Endothelial cell (in vitro differentiated cells): ENCODE measurements around the gene MTMR3. TPM values are rescaled to one million over a fixed set of nuclear protein-coding genes. Genes with fewer than 3 reads are reported as not detected.

Experiments
- DNase-seq: peaks from one replicate; pipeline ENCODE4 v3.0.0; 2021; ENCODE audit warnings: low spot score
- H3K27ac Mint-ChIP-seq: one replicate; pipeline ENCODE4 v1.8.0; 2021; ENCODE audit warnings: mixed read lengths, inconsistent platforms; ENCODE audit not compliant: unreplicated experiment
- H3K27me3 Mint-ChIP-seq: one replicate; pipeline ENCODE4 v1.8.0; 2021; ENCODE audit warnings: mild to moderate bottlenecking, moderate library complexity, mixed read lengths, inconsistent platforms; ENCODE audit not compliant: unreplicated experiment
- H3K36me3 Mint-ChIP-seq: one replicate; pipeline ENCODE4 v1.8.0; 2021; ENCODE audit warnings: mild to moderate bottlenecking, low read depth, mixed read lengths, inconsistent platforms; ENCODE audit not compliant: unreplicated experiment
- H3K4me1 Mint-ChIP-seq: one replicate; pipeline ENCODE4 v1.8.0; 2021; ENCODE audit warnings: mild to moderate bottlenecking, mixed read lengths, inconsistent platforms; ENCODE audit not compliant: unreplicated experiment
- H3K4me3 Mint-ChIP-seq: one replicate; pipeline ENCODE4 v1.8.0; 2021; ENCODE audit warnings: mild to moderate bottlenecking, mixed read lengths, inconsistent platforms; ENCODE audit not compliant: unreplicated experiment
- H3K9me3 Mint-ChIP-seq: one replicate; pipeline ENCODE4 v1.8.0; 2021; ENCODE audit warnings: mixed read lengths, inconsistent platforms; ENCODE audit not compliant: unreplicated experiment
- total RNA-seq: library from RNA; stranded (reverse); fragmentation: NEBNext Ultra II Directional; extraction: Animal tissue kit (Norgen Biotek cat#: 25700); gene quantifications from one replicate; pipeline ENCODE4 v1.2.1, GENCODE V29; 2021; ENCODE audit not compliant: unreplicated experiment
- TF ChIP-seq, protein P1 (sequence below): fragments of 200-600 bp; sonication (generic); IDR thresholded peaks from one replicate; pipeline ENCODE4 v1.5.0; 2021; ENCODE audit warnings: antibody characterized with exemption; ENCODE audit not compliant: unreplicated experiment

MTMR3 gene
- total RNA-seq, 1 donor from 2014 or later, result 39.1 TPM

DNA sequence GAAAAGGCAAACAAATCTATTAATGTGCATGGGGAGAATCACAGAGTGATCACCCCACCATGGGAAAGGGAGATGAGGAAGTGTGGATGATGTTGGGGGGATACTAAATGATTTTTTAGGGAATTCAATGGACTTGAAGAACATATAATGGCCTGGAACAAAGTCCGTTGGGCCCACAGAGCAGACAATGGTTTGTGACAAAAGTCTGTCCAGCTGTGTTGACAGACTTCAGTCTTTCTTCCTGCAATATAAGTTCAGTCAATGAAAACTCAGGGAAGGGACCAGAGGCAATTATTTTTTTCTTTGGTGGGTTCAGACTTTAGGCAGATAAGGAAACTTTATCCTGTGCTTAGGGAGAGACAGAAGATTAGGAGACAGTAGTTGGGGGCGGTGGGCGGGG is 179.3 kb downstream of the MTMR3 start:
- no peaks in the 10 kb centered on the region for H3K27me3 Mint-ChIP-seq
- no peak overlapping the region for H3K4me3 Mint-ChIP-seq
- DNase-seq, result no peak
- TF ChIP-seq, protein P1, sequence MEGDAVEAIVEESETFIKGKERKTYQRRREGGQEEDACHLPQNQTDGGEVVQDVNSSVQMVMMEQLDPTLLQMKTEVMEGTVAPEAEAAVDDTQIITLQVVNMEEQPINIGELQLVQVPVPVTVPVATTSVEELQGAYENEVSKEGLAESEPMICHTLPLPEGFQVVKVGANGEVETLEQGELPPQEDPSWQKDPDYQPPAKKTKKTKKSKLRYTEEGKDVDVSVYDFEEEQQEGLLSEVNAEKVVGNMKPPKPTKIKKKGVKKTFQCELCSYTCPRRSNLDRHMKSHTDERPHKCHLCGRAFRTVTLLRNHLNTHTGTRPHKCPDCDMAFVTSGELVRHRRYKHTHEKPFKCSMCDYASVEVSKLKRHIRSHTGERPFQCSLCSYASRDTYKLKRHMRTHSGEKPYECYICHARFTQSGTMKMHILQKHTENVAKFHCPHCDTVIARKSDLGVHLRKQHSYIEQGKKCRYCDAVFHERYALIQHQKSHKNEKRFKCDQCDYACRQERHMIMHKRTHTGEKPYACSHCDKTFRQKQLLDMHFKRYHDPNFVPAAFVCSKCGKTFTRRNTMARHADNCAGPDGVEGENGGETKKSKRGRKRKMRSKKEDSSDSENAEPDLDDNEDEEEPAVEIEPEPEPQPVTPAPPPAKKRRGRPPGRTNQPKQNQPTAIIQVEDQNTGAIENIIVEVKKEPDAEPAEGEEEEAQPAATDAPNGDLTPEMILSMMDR, result no peak
- no peak overlapping the region for H3K27ac Mint-ChIP-seq
- no peaks in the 10 kb centered on the region for H3K4me1 Mint-ChIP-seq
- H3K9me3 Mint-ChIP-seq, result peaks cover 4% of the 10 kb centered on the region
- peaks cover 4% of the 10 kb centered on the region for H3K36me3 Mint-ChIP-seq

DNA sequence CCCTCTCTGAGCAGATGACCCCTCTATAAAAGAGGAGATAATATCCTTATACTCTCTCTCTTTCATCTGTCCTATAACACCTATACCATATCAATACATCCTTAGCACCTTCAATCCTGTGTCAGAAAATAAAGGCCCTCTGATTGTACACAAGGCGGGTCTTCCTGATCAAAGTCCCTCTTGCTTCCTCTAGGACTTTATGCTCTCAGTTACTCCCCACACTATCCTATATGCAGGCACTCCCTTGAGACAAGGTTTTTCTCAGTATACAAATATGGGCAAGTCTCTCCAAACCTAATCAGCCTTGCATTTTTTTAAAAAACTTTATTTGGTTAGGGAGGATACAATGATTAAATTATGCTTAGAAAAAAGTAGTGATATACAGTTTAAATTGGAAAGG is 180.0 kb downstream of the MTMR3 start:
- H3K9me3 Mint-ChIP-seq, result peaks cover 4% of the 10 kb centered on the region

DNA sequence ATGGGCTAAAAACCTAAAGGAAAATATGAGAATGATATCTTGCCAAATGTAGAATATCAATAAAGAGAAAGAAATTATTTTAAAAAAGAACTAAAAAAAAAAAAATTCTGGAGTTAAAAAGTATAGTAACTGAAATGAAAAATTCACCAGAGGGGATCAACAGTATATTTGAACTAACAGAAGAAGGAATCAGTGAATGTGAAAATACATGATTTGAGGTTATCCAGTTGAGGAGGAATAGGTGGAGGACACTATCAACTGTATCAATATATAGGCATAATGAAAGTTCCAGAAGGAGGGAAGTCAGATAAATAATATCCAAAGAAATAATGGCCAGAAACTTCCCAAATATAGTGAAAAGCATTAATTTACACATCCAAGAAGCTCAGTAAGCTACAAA is 181.2 kb downstream of the MTMR3 start:
- no peak overlapping the region for H3K4me3 Mint-ChIP-seq
- no peak overlapping the region for H3K27ac Mint-ChIP-seq
- peaks cover 4% of the 10 kb centered on the region for H3K9me3 Mint-ChIP-seq
- peaks cover 3% of the 10 kb centered on the region for H3K36me3 Mint-ChIP-seq
- TF ChIP-seq, protein P1, result no peak
- no peaks in the 10 kb centered on the region for H3K4me1 Mint-ChIP-seq
- DNase-seq, result no peak
- peaks cover 1% of the 10 kb centered on the region for H3K27me3 Mint-ChIP-seq

More for the DNA sequence above, 180.0 kb downstream of the MTMR3 start:
- H3K27ac Mint-ChIP-seq, result no peak overlapping the region
- peaks cover 4% of the 10 kb centered on the region for H3K36me3 Mint-ChIP-seq
- no peak overlapping the region for H3K4me3 Mint-ChIP-seq
- TF ChIP-seq, protein P1, result no peak
- H3K4me1 Mint-ChIP-seq, result no peaks in the 10 kb centered on the region
- DNase-seq, result no peak
- peaks cover under 1% of the 10 kb centered on the region for H3K27me3 Mint-ChIP-seq

- Mint-ChIP-seq H3K4me1 (no peaks in the 10 kb centered on the region), H3K9me3 (no peaks in the 10 kb centered on the region), H3K4me3 (no peak overlapping the region), H3K27me3 (no peaks in the 10 kb centered on the region), H3K27ac (no peak overlapping the region), H3K36me3 (no peaks in the 10 kb centered on the region)
- TF ChIP-seq, protein P1, result no peak
- DNase-seq, result no peak
These were observed 190.8 kb downstream of the MTMR3 start for GRCh38 chr22:30073743-30074142.

DNA sequence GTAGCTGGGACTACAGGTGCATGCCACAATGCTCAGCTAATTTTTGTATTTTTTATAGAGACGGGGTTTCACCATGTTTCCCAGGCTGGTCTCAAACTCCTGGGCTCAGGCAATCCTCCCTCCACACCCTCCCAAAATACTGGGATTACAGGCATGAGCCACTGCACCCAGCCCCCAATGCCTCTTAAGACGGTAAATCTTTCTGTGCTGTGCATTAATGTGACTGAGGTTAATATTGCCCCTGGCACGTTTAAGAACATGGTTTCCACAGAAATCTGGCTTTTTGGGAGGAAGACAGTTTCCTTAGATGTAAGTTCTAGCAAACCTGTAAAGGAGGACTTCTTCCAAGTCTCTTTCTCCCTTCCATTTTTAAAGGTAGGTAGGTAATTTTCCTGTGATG is 191.2 kb downstream of the MTMR3 start:
- Mint-ChIP-seq H3K4me3 (no peak overlapping the region), H3K4me1 (no peaks in the 10 kb centered on the region), H3K27me3 (no peaks in the 10 kb centered on the region), H3K27ac (no peak overlapping the region), H3K36me3 (no peaks in the 10 kb centered on the region), H3K9me3 (no peaks in the 10 kb centered on the region)
- DNase-seq, result no peak
- TF ChIP-seq, protein P1, result no peak
